A673 (cell line): ENCODE data around the gene FBXO41. TPM values are rescaled to one million over a fixed set of nuclear protein-coding genes. Genes with fewer than 3 reads are reported as not detected.
A peak's percentile ranks its signal among the peaks of the same experiment; 100 is the strongest.

Experiments used
- BruUV-seq: library from RNA; stranded (reverse); fragments of 400-500 nt; replicated peaks from 2 replicates; lab custom pipeline; 2021; lab: Mats Ljungman, UMichigan
- CTCF ChIA-PET: fragments of 300-600 bp; sonication (Branson Sonifier 250); formaldehyde crosslinking; loops from one replicate; lab custom pipeline; 2022; ENCODE audit warnings: antibody characterized with exemption; lab: Charles Lee
- POLR2A ChIA-PET: fragments of 300-600 bp; sonication (Branson Sonifier 250); formaldehyde crosslinking; loops from one replicate; lab custom pipeline; 2022; ENCODE audit warnings: antibody characterized with exemption; ENCODE audit not compliant: low non-redundant PET; lab: Charles Lee
- DNase-seq: peaks from one replicate; pipeline ENCODE4 v3.0.0-alpha.2; 2015; ENCODE audit warnings: low spot score
- H3K27ac ChIP-seq: fragments of 200-600 bp; sonication (generic); 2 replicates; pipeline ENCODE4 v1.5.1; 2016; ENCODE audit warnings: mixed run types, low read depth, mild to moderate bottlenecking, mixed read lengths, antibody characterized with exemption, low read length; ENCODE audit not compliant: poor library complexity, severe bottlenecking
- H3K27me3 ChIP-seq: fragments of 200-600 bp; sonication (generic); replicated peaks from 2 replicates; pipeline ENCODE4 v1.6.1; 2017; ENCODE audit warnings: mixed run types, low read depth, mild to moderate bottlenecking, mixed read lengths, antibody characterized with exemption, low read length; ENCODE audit not compliant: insufficient read depth, poor library complexity
- H3K36me3 ChIP-seq: fragments of 200-600 bp; sonication (generic); 2 replicates; pipeline ENCODE4 v1.6.1; 2016; ENCODE audit warnings: mixed run types, mild to moderate bottlenecking, mixed read lengths, antibody characterized with exemption, low read length; ENCODE audit not compliant: insufficient read depth, poor library complexity, severe bottlenecking
- H3K4me1 ChIP-seq: fragments of 200-600 bp; sonication (generic); 2 replicates; pipeline ENCODE4 v1.6.1; 2017; ENCODE audit warnings: mixed run types, mild to moderate bottlenecking, mixed read lengths, antibody characterized with exemption, low read length; ENCODE audit not compliant: insufficient read depth, poor library complexity, severe bottlenecking
- H3K4me3 ChIP-seq: fragments of 200-600 bp; sonication (generic); 2 replicates; pipeline ENCODE4 v1.5.1; 2016; ENCODE audit warnings: low read depth, mixed run types, mild to moderate bottlenecking, mixed read lengths, low read length; ENCODE audit not compliant: poor library complexity, severe bottlenecking
- H3K9me3 ChIP-seq: fragments of 200-600 bp; sonication (generic); 2 replicates; pipeline ENCODE4 v1.6.1; 2016; ENCODE audit warnings: mixed run types, low read depth, mild to moderate bottlenecking, mixed read lengths, antibody characterized with exemption, low read length; ENCODE audit not compliant: poor library complexity, severe bottlenecking
- CTCF ChIP-seq: fragments of 300-800, 200-600 bp; sonication (generic); conservative IDR thresholded peaks from 2 replicates; pipeline ENCODE4 v1.5.1; 2017; ENCODE audit warnings: low read depth, mild to moderate bottlenecking, antibody characterized with exemption, low read length, moderate library complexity, mixed read lengths
- EZH2 ChIP-seq: fragments of 200-600 bp; sonication (generic); IDR thresholded peaks from 2 replicates; pipeline ENCODE4 v1.6.1; 2017; ENCODE audit warnings: borderline replicate concordance, low read depth, mild to moderate bottlenecking, mixed read lengths, antibody characterized with exemption, low read length; ENCODE audit not compliant: poor library complexity, severe bottlenecking
- intact Hi-C: fragments of 100-400 bp; cut with micrococcal nuclease; formaldehyde crosslinking; loops from one replicate; pipeline ENCODE4 v1.10.0; 2022; ENCODE audit not compliant: unreplicated experiment
- total RNA-seq: library from RNA; stranded (reverse); gene quantifications from 2 replicates; pipeline ENCODE4 v1.2.3, GENCODE V29; 2021

FBXO41 gene
- total RNA-seq, 1 experiment from 2014 or later: 8.6 TPM

GRCh38 chr2:73260338-73260984 is 23.8 kb downstream of the FBXO41 start:
- no peak for DNase-seq
- H3K27me3 ChIP-seq: no peaks in the 10 kb centered on the region
- H3K27ac ChIP-seq: no peak overlapping the region
- no peaks in the 10 kb centered on the region for H3K9me3 ChIP-seq
- H3K4me1 ChIP-seq: no peaks in the 10 kb centered on the region
- TF ChIP-seq CTCF (peak; percentile 22; the same call in 1 of the 2 replicates), EZH2 (no peak)
- CTCF ChIA-PET: no interaction called here
- H3K4me3 ChIP-seq: no peak overlapping the region
- POLR2A ChIA-PET: no interaction called here
- peaks cover 7% of the 10 kb centered on the region for H3K36me3 ChIP-seq
- BruUV-seq: no TSS peak
- intact Hi-C loops: no loop called here

- TF ChIP-seq CTCF: no peak
- no peak for TF ChIP-seq EZH2
- H3K36me3 ChIP-seq: peaks cover 8% of the 10 kb centered on the region
- BruUV-seq: no TSS peak
- intact Hi-C loops: no loop called here
- DNase-seq: no peak
- CTCF ChIA-PET: no interaction called here
- no peaks in the 10 kb centered on the region for H3K4me1 ChIP-seq
- no peak overlapping the region for H3K27ac ChIP-seq
- POLR2A ChIA-PET: no interaction called here
- H3K27me3 ChIP-seq: no peaks in the 10 kb centered on the region
- H3K4me3 ChIP-seq: no peak overlapping the region
- H3K9me3 ChIP-seq: no peaks in the 10 kb centered on the region
Measured at GRCh38 chr2:73259704-73260337, 24.5 kb downstream of the FBXO41 start.

GRCh38 chr2:73259276-73259675 is 25.0 kb downstream of the FBXO41 start:
- peaks cover 12% of the 10 kb centered on the region for H3K36me3 ChIP-seq
- H3K9me3 ChIP-seq: no peaks in the 10 kb centered on the region
- intact Hi-C loops: no loop called here
- no peak for TF ChIP-seq EZH2
- TF ChIP-seq CTCF: no peak
- no peak overlapping the region for H3K27ac ChIP-seq
- H3K4me3 ChIP-seq: no peak overlapping the region
- H3K27me3 ChIP-seq: no peaks in the 10 kb centered on the region
- no peaks in the 10 kb centered on the region for H3K4me1 ChIP-seq
- DNase-seq: no peak
- ChIA-PET CTCF (no interaction called here), POLR2A (no interaction called here)
- BruUV-seq: no TSS peak
